Cardiac muscle cell (in vitro differentiated cells and primary cell): ENCODE data around the gene SNTA1. TPM values are rescaled to one million over a fixed set of nuclear protein-coding genes. Genes with fewer than 3 reads are reported as not detected.
A peak's percentile ranks its signal among the peaks of the same experiment; 100 is the strongest.
"Not testable (repeated sequence)": the region's sequence is repeated elsewhere in the genome, so short reads cannot be mapped to it uniquely, and the experiment has no call there.

Experiments
- DNase-seq, 2 donors: peaks; one replicate each; pipeline versions ENCODE4 v3.0.0 to v3.0.0-alpha.2; 2010 to 2017; ENCODE audit warnings: low read depth in 1 of 2, low spot score in 1 of 2
- H3K27ac ChIP-seq: fragments of 200-600 bp; sonication (generic); 2 replicates; pipeline ENCODE4 v1.5.1; 2016
- H3K27me3 ChIP-seq: fragments of 200-600 bp; sonication (generic); 2 replicates; pipeline ENCODE4 v1.6.0; 2016; ENCODE audit warnings: control low read depth
- H3K36me3 ChIP-seq: fragments of 200-600 bp; sonication (generic); 2 replicates; pipeline ENCODE4 v1.5.1; 2016; ENCODE audit warnings: control low read depth
- H3K4me1 ChIP-seq: fragments of 200-600 bp; sonication (generic); 2 replicates; pipeline ENCODE4 v1.8.1; 2017; ENCODE audit warnings: low read depth, mild to moderate bottlenecking, mixed run types
- H3K4me3 ChIP-seq: fragments of 200-600 bp; sonication (generic); 2 replicates; pipeline ENCODE4 v1.5.1; 2016; ENCODE audit warnings: mild to moderate bottlenecking
- H3K9me3 ChIP-seq: fragments of 200-600 bp; sonication (generic); 2 replicates; pipeline ENCODE4 v1.5.1; 2017; ENCODE audit warnings: low read depth, mild to moderate bottlenecking, control low read depth
- polyA plus RNA-seq: library from polyadenylated mRNA; unstranded; fragments of >200 nt; fragmentation: Nextera tagmentation; extraction: Ambion mirVana; gene quantifications from 2 replicates; pipeline ENCODE4 v1.2.1, GENCODE V29; 2016
- total RNA-seq: library from RNA; depleted of rRNA; stranded (reverse); fragments of >200 nt; gene quantifications from 2 replicates; pipeline ENCODE4 v1.2.3, GENCODE V29; 2016
- TF ChIP-seq, protein P1 (sequence below): IDR thresholded peaks from 2 replicates; pipeline ENCODE4 v1.5.1; 2012; ENCODE audit warnings: low read depth, mild to moderate bottlenecking, low read length

Gene SNTA1
- total and polyA plus RNA-seq, 2 experiments from 2014 or later: 329 to 409 TPM

DNA sequence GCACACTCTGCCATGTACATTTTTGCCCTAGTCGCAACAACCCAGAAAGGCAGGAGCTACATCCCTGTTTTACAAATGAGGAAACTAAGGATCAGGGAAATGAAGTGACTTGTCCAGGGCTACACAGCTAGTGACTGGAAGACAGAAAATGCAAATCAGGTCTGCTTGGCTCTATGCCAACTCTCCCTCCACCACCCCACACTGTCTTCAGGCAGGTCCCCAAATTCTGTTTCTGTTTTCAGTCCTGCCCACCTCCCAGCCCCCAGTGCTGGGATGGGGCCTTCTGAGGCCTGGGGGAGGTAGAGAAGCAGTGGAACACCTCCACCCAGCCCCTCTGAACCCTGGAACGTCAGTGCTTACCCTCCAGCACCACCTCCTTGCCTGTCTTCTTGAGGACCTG, 5.1 kb downstream of the SNTA1 start:
- Histone ChIP-seq H3K9me3 (no peaks in the 10 kb centered on the region), H3K27me3 (no peaks in the 10 kb centered on the region), H3K27ac (peak overlapping the region; percentile 92), H3K4me3 (no peak overlapping the region), H3K36me3 (peaks cover 19% of the 10 kb centered on the region), H3K4me1 (peaks cover 50% of the 10 kb centered on the region)
- TF ChIP-seq, protein P1, sequence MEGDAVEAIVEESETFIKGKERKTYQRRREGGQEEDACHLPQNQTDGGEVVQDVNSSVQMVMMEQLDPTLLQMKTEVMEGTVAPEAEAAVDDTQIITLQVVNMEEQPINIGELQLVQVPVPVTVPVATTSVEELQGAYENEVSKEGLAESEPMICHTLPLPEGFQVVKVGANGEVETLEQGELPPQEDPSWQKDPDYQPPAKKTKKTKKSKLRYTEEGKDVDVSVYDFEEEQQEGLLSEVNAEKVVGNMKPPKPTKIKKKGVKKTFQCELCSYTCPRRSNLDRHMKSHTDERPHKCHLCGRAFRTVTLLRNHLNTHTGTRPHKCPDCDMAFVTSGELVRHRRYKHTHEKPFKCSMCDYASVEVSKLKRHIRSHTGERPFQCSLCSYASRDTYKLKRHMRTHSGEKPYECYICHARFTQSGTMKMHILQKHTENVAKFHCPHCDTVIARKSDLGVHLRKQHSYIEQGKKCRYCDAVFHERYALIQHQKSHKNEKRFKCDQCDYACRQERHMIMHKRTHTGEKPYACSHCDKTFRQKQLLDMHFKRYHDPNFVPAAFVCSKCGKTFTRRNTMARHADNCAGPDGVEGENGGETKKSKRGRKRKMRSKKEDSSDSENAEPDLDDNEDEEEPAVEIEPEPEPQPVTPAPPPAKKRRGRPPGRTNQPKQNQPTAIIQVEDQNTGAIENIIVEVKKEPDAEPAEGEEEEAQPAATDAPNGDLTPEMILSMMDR: no peak
- no peak for DNase-seq

GRCh38 chr20:33437141-33437911, 6.2 kb downstream of the SNTA1 start:
- no peaks in the 10 kb centered on the region for H3K9me3 ChIP-seq
- no peak overlapping the region for H3K4me3 ChIP-seq
- H3K4me1 ChIP-seq: peaks cover 49% of the 10 kb centered on the region
- H3K36me3 ChIP-seq: peaks cover 23% of the 10 kb centered on the region
- TF ChIP-seq, protein P1: no peak
- no peaks in the 10 kb centered on the region for H3K27me3 ChIP-seq
- DNase-seq: peak; percentile 41 to 83
- peak overlapping the region; percentile 67 for H3K27ac ChIP-seq

- Histone ChIP-seq H3K27me3 (no peaks in the 10 kb centered on the region), H3K27ac (peak overlapping the region; percentile 83), H3K4me1 (peaks cover 24% of the 10 kb centered on the region), H3K36me3 (peaks cover 30% of the 10 kb centered on the region), H3K9me3 (no peaks in the 10 kb centered on the region), H3K4me3 (no peak overlapping the region)
- TF ChIP-seq, protein P1: no peak
- no peak for DNase-seq
Observed at GRCh38 chr20:33434434-33434833, 9.1 kb downstream of the SNTA1 start.

DNA sequence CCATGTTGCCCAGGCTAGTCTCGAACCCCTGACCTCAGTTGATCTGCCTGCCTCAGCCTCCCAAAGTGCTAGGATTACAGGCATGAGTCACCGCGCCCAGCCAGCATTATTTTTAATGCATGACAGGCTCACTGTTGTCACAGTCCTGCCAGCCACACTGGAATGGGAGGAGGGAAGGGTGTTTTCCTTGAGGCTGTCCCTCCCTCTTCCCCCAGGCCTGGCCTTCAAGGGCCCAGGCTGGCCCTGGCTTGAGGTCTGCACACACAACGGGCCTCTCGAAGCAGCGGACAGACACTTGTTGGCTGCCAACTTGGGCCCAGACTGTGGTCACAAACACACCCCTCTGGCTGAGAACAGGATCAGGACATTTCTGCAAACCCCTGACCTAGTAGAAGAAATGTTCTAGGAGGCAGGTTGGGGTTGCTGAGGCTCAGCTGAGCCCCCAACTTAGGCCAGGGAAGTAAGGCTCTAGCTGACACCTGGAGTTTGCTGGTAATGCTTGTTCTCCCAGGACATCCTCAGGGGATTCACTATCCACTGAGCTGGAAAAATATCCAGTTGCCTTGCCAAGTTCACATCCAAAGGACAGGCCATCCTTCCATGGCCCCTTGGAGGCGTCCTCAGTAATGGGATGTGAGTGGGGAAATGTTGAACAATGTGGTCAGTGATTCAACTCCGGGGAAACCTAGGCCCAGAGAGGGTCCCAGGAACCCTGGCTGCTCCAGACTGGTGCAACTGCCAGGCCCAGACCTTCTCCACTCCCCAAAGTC, 9.9 kb downstream of the SNTA1 start:
- Histone ChIP-seq H3K4me3 (no peak overlapping the region), H3K27ac (peak overlapping the region; percentile 83), H3K4me1 (peaks cover 17% of the 10 kb centered on the region), H3K9me3 (no peaks in the 10 kb centered on the region), H3K27me3 (no peaks in the 10 kb centered on the region), H3K36me3 (peaks cover 28% of the 10 kb centered on the region)
- DNase-seq: no peak
- TF ChIP-seq, protein P1: no peak

- no peak overlapping the region for H3K4me3 ChIP-seq
- H3K4me1 ChIP-seq: peaks cover 14% of the 10 kb centered on the region
- TF ChIP-seq, protein P1: no peak
- H3K9me3 ChIP-seq: no peaks in the 10 kb centered on the region
- H3K36me3 ChIP-seq: peaks cover 22% of the 10 kb centered on the region
- DNase-seq: peak in 1 of 2 donors; percentile 35
- peak overlapping the region; percentile 68 for H3K27ac ChIP-seq
- H3K27me3 ChIP-seq: no peaks in the 10 kb centered on the region
Observed at GRCh38 chr20:33431797-33432381, 11.7 kb downstream of the SNTA1 start.

- not testable (repeated sequence) for H3K36me3 ChIP-seq, H3K27me3 ChIP-seq, H3K4me3 ChIP-seq, DNase-seq, H3K9me3 ChIP-seq
- Histone ChIP-seq H3K27ac (peak overlapping the region; percentile 99), H3K4me1 (peaks cover 51% of the 10 kb centered on the region)
Observed at GRCh38 chr20:33423875-33424274, 19.7 kb downstream of the SNTA1 start.
